Regular cardiac myocyte (primary cell): ENCODE results near the gene C10orf90. TPM values are rescaled to one million over a fixed set of nuclear protein-coding genes. Genes with fewer than 3 reads are reported as not detected.

Source experiments
- total RNA-seq: library from RNA; depleted of rRNA; stranded (reverse); fragments of >200 nt; gene quantifications from 2 replicates; pipeline ENCODE4 v1.2.3, GENCODE V29; 2014

C10orf90 gene, protein sequence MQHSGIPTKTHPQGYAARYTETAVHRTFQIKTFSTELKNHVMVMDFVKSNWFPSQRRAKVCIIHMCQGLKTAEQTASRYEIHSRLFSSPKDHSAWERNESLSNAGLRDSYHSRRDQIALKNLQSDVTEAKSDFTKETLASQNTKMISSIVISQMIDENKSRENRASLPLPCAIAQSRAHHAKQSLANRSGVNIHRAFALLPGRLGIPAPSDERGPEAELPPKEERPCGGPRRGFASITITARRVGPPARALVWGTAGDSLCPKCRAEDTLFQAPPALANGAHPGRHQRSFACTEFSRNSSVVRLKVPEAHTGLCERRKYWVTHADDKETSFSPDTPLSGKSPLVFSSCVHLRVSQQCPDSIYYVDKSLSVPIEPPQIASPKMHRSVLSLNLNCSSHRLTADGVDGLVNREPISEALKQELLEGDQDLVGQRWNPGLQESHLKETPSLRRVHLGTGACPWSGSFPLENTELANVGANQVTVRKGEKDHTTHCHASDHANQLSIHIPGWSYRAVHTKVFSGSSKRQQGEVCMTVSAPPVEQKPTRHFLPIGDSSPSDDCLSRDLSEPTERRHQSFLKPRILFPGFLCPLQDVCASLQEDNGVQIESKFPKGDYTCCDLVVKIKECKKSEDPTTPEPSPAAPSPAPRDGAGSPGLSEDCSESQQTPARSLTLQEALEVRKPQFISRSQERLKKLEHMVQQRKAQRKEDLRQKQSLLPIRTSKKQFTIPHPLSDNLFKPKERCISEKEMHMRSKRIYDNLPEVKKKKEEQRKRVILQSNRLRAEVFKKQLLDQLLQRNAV
- total RNA-seq = under 0.01 and 0.38 TPM in 2 replicates

DNA sequence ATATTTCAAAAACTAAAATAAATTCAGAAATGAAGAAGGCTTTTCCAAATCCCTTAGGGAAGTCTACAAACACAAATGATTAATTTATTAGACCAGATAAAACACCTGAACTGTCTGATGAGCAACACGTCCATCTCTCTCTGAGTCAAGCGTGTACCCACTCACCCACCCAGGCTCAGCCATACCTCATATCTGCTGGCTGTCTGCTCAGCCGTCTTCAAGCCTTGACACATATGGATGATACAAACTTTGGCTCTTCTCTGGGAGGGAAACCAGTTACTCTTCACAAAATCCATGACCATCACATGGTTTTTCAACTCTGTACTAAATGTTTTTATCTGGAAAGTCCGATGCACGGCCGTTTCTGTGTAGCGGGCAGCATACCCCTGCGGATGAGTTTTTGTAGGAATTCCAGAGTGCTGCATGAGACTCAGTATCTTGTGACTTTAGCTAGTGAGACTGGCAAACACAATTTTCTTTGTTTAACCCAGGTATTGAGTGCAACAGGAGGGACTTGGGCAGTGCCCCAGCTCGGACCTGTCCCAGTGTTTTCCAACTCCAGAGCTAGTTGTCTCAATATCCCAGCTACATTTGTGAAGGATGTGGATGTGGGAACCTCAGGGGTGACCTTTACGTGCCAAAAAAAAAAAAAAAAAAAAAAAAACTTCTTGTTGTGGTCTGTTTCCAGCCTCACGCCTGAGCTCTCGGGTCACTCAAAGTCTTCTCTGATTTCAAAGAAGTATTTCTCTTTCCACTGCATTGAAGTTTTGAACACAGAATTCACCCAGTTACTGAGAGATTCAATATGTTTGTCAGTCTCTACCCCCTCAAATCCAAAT is at the start of gene C10orf90:
C10orf90 (minus strand) TSS at position 638 of the 839 bp plus-strand sequence; CDS start at position 425, 213 bp downstream.

DNA sequence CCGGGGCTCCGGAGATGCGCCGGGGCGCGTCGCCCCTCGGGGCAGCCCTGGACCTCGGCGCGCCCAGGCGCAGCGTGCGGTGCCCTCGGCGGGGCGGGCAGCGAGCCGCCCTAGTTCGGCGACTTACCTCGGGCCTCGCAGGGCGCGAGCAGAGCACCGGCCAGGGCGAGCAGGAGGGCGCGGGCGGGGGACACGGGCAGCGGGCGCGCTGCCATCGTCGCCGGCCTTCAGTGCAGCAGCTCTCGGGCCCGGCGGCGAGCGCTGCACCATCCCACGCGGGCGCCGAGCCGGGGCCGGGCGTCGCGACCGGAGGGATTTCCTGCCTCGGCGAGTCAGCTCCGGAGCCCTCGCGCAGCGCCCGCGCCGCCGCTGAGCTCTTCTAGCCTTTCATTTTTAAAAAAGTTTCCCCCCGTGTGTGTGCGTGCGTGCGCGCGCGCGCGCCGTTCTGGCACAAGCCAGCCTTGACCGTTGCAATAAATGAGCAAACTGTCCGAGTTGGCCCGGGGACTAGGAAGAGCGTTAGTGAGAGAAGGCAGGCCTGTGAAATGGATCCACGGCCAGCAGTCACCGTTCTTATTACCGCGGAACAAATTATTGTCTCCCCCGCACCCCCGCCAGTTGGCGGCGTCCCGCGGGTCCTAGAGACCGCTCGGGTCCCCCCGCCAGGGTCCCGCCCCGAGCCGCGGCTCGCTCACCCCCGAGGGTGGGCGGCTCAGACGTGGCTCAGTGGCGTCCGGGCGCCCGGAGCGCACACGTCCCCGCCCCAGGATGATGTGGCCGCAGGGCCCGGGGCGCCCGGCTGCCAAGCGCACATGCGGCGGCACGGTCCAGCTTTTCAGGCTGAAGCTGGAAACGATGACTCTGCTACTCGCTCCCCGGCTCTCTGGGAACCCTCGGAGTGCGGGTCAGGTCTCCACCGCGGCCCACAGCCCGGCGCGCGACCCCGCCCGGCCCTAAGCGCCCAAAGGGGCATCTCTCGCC is 282.3 kb downstream of the C10orf90 start, which contains the start of gene ADAM12:
ADAM12 (minus strand) TSS at position 547 of the 981 bp plus-strand sequence; CDS start at position 215, 332 bp downstream.

Other genes with a start within 250 kb of the C10orf90 start
- 56.9 and 77.5 TPM in 2 replicates for gene DOCK1, start 234.7 kb upstream of the C10orf90 start, total RNA-seq